ENCODE data around the gene USP1. TPM values are rescaled to one million over a fixed set of nuclear protein-coding genes. Genes with fewer than 3 reads are reported as not detected.
A peak's percentile ranks its signal among the peaks of the same experiment; 100 is the strongest.

USP1 gene
- total RNA-seq, 1 experiment from 2014 or later, result 37.4 TPM

DNA sequence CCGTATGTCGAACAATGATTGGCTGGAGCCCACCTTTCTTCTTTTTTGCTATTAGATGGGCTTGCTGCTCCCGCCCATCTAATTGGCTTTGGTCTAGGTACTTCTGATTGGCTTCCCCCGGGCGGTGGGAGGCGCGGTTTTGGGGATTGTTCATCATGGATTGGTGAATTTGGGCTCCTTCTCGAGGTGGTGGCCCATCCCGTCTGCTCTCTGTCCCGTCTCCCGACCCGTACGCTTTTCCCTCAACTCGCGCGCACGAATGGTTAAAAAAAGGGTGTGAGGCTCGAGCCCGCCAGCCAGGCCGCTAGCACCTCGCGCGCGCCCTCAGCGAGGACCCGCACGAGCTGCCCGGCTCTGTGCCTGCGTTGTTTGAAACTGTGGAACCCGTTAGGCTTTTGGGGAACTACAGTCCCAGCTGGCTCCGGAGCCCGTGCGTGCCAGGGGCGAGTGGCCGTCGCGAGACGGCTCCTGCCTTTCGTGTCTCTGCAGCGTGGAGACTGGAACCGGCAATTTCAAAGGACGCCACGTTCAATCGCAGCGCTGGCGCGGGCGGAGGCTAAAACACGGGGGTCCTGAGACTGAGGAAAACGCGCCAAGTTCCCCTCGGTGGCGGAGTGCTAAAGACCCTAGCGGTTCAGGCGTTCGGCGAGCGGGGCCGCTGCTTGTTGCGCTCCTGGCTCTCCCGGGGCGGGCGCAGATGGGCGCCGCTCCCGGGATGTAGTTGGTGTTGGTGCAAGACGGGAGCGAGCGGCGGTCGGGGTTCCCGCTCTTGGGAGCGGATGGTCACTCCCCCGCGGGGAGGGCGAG lies at the start of gene USP1 (continued):
- TF ChIP-seq GRHL2 (CRISPR knock-in tag; IDR thresholded peaks at IDR 0.05; ENCODE audit: insufficient replicate concordance, severe bottlenecking) (no peak), RELA (CRISPR knock-in tag; IDR thresholded peaks at IDR 0.05; ENCODE audit: borderline replicate concordance) (no peak), ATF1 (CRISPR knock-in tag; IDR thresholded peaks at IDR 0.05) (0 out of 2 replicates have a peak, but pooled peaks have one; percentile 24), ZNF219 (CRISPR knock-in tag; IDR thresholded peaks at IDR 0.05; ENCODE audit: borderline replicate concordance) (no peak), NR3C1 (CRISPR knock-in tag; conservative IDR thresholded peaks at IDR 0.05; ENCODE audit: low read depth) (no peak), TEAD4 (CRISPR knock-in tag; IDR thresholded peaks at IDR 0.05) (no peak), FOXK1 (CRISPR knock-in tag; IDR thresholded peaks at IDR 0.05) (no peak), FOXJ3 (CRISPR knock-in tag; IDR thresholded peaks at IDR 0.05; ENCODE audit: borderline replicate concordance) (no peak), NR2C2 (CRISPR knock-in tag; IDR thresholded peaks at IDR 0.05) (no peak), NFYB (CRISPR knock-in tag; conservative IDR thresholded peaks at IDR 0.05; ENCODE audit: low read depth) (peak; percentile 54), SMAD4 (CRISPR knock-in tag; IDR thresholded peaks at IDR 0.05) (no peak), OVOL2 (CRISPR knock-in tag; IDR thresholded peaks at IDR 0.05; ENCODE audit: borderline replicate concordance) (no peak), JUN (CRISPR knock-in tag; IDR thresholded peaks at IDR 0.05) (0 out of 2 replicates have a peak, but pooled peaks have one; percentile 3), PRRX2 (CRISPR knock-in tag; IDR thresholded peaks at IDR 0.05) (no peak)
- TF ChIP-seq, protein P1, sequence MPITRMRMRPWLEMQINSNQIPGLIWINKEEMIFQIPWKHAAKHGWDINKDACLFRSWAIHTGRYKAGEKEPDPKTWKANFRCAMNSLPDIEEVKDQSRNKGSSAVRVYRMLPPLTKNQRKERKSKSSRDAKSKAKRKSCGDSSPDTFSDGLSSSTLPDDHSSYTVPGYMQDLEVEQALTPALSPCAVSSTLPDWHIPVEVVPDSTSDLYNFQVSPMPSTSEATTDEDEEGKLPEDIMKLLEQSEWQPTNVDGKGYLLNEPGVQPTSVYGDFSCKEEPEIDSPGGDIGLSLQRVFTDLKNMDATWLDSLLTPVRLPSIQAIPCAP (CRISPR knock-in tag; IDR thresholded peaks at IDR 0.05), result no peak
- TF ChIP-seq, protein P2, sequence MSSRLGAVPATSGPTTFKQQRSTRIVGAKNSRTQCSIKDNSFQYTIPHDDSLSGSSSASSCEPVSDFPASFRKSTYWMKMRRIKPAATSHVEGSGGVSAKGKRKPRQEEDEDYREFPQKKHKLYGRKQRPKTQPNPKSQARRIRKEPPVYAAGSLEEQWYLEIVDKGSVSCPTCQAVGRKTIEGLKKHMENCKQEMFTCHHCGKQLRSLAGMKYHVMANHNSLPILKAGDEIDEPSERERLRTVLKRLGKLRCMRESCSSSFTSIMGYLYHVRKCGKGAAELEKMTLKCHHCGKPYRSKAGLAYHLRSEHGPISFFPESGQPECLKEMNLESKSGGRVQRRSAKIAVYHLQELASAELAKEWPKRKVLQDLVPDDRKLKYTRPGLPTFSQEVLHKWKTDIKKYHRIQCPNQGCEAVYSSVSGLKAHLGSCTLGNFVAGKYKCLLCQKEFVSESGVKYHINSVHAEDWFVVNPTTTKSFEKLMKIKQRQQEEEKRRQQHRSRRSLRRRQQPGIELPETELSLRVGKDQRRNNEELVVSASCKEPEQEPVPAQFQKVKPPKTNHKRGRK (CRISPR knock-in tag; IDR thresholded peaks at IDR 0.05; ENCODE audit: borderline replicate concordance), result no peak
- TF ChIP-seq, protein P3, sequence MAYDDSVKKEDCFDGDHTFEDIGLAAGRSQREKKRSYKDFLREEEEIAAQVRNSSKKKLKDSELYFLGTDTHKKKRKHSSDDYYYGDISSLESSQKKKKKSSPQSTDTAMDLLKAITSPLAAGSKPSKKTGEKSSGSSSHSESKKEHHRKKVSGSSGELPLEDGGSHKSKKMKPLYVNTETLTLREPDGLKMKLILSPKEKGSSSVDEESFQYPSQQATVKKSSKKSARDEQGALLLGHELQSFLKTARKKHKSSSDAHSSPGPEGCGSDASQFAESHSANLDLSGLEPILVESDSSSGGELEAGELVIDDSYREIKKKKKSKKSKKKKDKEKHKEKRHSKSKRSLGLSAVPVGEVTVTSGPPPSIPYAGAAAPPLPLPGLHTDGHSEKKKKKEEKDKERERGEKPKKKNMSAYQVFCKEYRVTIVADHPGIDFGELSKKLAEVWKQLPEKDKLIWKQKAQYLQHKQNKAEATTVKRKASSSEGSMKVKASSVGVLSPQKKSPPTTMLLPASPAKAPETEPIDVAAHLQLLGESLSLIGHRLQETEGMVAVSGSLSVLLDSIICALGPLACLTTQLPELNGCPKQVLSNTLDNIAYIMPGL (CRISPR knock-in tag; IDR thresholded peaks at IDR 0.05), result peak; percentile 84
- TF ChIP-seq, protein P4, sequence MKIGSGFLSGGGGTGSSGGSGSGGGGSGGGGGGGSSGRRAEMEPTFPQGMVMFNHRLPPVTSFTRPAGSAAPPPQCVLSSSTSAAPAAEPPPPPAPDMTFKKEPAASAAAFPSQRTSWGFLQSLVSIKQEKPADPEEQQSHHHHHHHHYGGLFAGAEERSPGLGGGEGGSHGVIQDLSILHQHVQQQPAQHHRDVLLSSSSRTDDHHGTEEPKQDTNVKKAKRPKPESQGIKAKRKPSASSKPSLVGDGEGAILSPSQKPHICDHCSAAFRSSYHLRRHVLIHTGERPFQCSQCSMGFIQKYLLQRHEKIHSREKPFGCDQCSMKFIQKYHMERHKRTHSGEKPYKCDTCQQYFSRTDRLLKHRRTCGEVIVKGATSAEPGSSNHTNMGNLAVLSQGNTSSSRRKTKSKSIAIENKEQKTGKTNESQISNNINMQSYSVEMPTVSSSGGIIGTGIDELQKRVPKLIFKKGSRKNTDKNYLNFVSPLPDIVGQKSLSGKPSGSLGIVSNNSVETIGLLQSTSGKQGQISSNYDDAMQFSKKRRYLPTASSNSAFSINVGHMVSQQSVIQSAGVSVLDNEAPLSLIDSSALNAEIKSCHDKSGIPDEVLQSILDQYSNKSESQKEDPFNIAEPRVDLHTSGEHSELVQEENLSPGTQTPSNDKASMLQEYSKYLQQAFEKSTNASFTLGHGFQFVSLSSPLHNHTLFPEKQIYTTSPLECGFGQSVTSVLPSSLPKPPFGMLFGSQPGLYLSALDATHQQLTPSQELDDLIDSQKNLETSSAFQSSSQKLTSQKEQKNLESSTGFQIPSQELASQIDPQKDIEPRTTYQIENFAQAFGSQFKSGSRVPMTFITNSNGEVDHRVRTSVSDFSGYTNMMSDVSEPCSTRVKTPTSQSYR (CRISPR knock-in tag; IDR thresholded peaks at IDR 0.05), result no peak
- TF ChIP-seq, protein P5, sequence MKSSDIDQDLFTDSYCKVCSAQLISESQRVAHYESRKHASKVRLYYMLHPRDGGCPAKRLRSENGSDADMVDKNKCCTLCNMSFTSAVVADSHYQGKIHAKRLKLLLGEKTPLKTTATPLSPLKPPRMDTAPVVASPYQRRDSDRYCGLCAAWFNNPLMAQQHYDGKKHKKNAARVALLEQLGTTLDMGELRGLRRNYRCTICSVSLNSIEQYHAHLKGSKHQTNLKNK (CRISPR knock-in tag; IDR thresholded peaks at IDR 0.05), result no peak
- TF ChIP-seq, protein P6, sequence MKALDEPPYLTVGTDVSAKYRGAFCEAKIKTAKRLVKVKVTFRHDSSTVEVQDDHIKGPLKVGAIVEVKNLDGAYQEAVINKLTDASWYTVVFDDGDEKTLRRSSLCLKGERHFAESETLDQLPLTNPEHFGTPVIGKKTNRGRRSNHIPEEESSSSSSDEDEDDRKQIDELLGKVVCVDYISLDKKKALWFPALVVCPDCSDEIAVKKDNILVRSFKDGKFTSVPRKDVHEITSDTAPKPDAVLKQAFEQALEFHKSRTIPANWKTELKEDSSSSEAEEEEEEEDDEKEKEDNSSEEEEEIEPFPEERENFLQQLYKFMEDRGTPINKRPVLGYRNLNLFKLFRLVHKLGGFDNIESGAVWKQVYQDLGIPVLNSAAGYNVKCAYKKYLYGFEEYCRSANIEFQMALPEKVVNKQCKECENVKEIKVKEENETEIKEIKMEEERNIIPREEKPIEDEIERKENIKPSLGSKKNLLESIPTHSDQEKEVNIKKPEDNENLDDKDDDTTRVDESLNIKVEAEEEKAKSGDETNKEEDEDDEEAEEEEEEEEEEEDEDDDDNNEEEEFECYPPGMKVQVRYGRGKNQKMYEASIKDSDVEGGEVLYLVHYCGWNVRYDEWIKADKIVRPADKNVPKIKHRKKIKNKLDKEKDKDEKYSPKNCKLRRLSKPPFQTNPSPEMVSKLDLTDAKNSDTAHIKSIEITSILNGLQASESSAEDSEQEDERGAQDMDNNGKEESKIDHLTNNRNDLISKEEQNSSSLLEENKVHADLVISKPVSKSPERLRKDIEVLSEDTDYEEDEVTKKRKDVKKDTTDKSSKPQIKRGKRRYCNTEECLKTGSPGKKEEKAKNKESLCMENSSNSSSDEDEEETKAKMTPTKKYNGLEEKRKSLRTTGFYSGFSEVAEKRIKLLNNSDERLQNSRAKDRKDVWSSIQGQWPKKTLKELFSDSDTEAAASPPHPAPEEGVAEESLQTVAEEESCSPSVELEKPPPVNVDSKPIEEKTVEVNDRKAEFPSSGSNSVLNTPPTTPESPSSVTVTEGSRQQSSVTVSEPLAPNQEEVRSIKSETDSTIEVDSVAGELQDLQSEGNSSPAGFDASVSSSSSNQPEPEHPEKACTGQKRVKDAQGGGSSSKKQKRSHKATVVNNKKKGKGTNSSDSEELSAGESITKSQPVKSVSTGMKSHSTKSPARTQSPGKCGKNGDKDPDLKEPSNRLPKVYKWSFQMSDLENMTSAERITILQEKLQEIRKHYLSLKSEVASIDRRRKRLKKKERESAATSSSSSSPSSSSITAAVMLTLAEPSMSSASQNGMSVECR (CRISPR knock-in tag; IDR thresholded peaks at IDR 0.05; ENCODE audit: borderline replicate concordance), result peak; percentile 74; the same call in 1 of the 2 replicates
- TF ChIP-seq, protein P7, sequence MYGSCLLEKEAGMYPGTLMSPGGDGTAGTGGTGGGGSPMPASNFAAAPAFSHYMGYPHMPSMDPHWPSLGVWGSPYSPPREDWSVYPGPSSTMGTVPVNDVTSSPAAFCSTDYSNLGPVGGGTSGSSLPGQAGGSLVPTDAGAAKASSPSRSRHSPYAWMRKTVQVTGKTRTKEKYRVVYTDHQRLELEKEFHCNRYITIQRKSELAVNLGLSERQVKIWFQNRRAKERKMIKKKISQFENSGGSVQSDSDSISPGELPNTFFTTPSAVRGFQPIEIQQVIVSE (CRISPR knock-in tag; IDR thresholded peaks at IDR 0.05; ENCODE audit: borderline replicate concordance), result no peak
- TF ChIP-seq, protein P8, sequence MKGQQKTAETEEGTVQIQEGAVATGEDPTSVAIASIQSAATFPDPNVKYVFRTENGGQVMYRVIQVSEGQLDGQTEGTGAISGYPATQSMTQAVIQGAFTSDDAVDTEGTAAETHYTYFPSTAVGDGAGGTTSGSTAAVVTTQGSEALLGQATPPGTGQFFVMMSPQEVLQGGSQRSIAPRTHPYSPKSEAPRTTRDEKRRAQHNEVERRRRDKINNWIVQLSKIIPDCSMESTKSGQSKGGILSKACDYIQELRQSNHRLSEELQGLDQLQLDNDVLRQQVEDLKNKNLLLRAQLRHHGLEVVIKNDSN (CRISPR knock-in tag; IDR thresholded peaks at IDR 0.05), result no peak
- TF ChIP-seq, protein P9, sequence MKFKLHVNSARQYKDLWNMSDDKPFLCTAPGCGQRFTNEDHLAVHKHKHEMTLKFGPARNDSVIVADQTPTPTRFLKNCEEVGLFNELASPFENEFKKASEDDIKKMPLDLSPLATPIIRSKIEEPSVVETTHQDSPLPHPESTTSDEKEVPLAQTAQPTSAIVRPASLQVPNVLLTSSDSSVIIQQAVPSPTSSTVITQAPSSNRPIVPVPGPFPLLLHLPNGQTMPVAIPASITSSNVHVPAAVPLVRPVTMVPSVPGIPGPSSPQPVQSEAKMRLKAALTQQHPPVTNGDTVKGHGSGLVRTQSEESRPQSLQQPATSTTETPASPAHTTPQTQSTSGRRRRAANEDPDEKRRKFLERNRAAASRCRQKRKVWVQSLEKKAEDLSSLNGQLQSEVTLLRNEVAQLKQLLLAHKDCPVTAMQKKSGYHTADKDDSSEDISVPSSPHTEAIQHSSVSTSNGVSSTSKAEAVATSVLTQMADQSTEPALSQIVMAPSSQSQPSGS (CRISPR knock-in tag; IDR thresholded peaks at IDR 0.05; ENCODE audit: borderline replicate concordance, low read depth), result no peak

Data from WTC11 (cell line).